HL-60/S4 (cell line): ENCODE data around the gene MYMK.

ENCODE experiments used
- in situ Hi-C: fragments of 300-500 bp; cut with MboI; formaldehyde crosslinking; loops from 2 replicates; pipeline ENCODE4 v1.14.3; 2022; ENCODE audit warnings: low sequenced_read_pairs

The MYMK gene

DNA sequence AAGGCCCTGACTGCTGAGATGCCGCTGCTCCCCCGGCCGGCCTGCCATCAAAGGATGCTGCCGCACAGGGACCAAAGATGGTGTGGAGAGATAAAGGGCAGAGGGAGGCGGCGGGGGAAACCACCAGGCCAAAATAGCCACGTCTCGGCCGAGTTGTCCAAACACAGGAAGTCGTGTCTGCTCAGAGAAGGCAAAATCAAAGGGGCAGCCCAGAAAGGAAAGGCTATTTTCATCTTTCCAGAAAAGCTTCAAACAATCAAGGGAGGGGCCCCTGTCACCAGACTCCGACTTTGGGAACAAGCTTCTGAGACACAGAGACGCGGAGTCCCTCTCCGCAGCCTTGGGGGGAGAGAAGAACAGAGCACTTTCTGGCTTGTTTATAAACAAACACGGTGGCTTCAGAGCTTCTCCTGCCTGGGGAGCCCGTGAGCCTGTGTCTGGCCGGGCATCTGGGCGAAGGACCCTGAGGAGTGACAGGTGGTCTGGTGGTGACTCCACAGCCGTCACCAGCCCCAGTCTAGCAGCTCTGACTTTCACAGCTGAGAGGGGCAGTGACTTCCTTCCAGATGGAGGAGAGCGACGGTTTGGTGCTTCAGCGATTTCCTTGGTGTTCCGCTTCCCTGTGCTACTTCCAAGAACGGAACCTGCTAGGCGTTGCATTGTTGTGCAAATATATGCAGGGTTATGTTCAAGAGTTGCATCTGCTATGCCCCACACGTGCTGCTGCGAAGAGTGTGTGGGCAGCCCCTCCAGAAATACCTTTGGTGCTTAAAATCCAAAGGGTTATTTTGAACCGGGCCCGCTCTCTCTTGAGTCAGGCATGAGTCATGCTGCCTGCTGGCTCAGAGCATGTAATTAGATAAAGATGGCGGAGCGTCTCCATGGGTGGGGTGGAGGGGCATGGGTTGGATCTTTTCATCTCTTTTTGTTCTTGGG, 33.7 kb upstream of the MYMK start:
- in situ Hi-C loops: no loop called here

- in situ Hi-C loops: no loop called here
These were observed 32.8 kb upstream of the MYMK start for GRCh38 chr9:133557581-133557980.

GRCh38 chr9:133556354-133556753, 31.6 kb upstream of the MYMK start:
- in situ Hi-C loops: no loop called here

GRCh38 chr9:133554729-133555128, 30.0 kb upstream of the MYMK start:
- in situ Hi-C loops: no loop called here

- in situ Hi-C loops: no loop called here
These were observed 29.4 kb upstream of the MYMK start for GRCh38 chr9:133553973-133554713.

GRCh38 chr9:133553123-133553522, 28.4 kb upstream of the MYMK start:
- in situ Hi-C loops: no loop called here

GRCh38 chr9:133552236-133552635, 27.5 kb upstream of the MYMK start:
- in situ Hi-C loops: no loop called here

GRCh38 chr9:133551446-133551845, 26.7 kb upstream of the MYMK start:
- in situ Hi-C loops: no loop called here

- in situ Hi-C loops: no loop called here
These were observed 22.4 kb upstream of the MYMK start for GRCh38 chr9:133547116-133547515.

DNA sequence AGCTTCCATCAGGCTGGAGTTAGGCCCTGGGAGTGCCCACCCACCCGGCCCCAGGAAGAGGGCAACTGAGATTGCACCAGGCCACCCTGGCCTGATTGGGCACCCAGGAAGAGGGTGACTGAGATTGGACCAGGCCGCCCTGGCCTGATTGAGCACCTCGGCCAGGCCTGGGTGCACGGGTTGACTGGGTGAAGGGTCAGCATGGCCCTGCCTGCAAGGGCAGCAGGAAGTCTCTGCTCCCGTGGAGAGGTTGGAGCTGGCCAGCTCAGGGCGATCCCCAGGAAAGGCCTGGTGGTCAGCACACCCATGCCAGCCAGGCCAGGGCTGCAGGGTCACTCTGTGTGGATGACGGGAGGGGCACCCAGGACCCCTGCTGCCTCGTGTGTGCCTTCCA, 21.5 kb upstream of the MYMK start:
- in situ Hi-C loops: no loop called here

DNA sequence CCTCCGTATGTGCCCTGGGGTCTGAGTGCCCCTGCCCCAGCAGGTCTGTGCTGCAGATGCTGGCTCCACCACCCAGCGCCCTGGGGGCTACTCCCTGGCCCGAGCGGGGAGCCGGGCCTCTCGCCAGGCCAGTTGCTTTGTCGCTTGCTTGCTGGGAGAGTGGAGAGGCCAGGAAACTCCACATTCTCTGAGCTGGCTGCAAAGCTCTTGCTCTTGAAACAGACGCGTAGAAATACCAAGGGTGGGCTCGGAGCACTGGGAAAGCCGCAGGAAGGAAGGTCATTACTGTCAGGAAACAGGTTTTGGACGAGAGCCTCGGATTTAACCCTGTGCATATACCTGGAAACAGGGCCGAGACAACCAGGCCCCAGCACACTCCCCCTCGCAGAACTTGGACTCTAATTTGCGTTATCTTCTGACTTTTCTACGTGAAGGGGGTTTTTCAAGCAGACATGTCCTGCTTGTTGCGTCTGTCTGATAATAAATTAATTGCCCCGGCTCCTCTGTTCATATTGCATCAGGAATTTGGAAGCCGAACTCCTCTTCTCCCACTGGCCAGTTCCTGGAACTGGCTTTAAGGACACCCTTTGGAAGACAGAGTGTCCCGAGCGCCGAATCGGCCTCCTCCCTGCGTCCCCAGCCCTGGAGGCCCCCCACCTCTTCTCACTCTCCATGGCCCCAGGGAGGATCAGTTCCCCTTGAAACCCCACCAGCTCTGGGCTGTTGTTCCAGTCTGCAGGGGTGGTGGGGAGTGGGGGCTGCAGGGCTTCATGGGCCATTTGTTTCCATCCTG, 20.9 kb upstream of the MYMK start:
- in situ Hi-C loops: no loop called here

GRCh38 chr9:133543772-133544467, 19.2 kb upstream of the MYMK start:
- in situ Hi-C loops: no loop called here

DNA sequence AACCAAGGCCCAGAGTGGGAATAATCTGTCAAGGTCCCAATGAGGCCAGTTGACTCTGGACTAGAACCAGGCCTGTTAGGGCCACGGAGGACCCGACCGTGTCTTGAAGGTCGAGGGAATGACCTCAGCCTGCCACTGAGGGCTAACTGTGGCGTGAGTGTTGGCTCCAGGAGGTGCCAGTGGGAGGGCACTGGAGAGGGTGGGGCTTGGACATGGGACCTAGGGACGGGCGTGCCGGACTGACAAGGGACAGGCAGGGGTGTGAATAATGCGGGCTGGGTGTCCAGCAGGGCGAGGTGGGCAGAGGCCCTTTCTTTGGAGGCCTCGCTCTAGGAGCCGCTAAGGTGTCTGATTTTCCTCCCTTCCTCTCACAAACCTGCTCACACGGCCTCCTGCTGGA, 17.2 kb upstream of the MYMK start:
- in situ Hi-C loops: no loop called here

DNA sequence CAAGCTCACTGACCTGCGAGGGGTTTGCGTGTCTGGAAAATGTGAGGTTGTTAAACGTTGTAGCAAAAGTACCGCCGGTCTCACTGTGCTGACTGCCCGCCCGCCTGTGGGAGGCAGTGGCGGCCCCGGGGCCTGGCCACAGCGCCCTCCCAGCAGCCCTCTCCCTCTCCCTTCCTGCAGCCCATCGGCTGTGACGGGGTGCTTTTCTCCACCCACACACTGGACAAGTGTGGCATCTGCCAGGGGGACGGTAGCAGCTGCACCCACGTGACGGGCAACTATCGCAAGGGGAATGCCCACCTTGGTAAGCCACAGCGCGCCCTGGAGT, 15.9 kb upstream of the MYMK start:
- in situ Hi-C loops: no loop called here

DNA sequence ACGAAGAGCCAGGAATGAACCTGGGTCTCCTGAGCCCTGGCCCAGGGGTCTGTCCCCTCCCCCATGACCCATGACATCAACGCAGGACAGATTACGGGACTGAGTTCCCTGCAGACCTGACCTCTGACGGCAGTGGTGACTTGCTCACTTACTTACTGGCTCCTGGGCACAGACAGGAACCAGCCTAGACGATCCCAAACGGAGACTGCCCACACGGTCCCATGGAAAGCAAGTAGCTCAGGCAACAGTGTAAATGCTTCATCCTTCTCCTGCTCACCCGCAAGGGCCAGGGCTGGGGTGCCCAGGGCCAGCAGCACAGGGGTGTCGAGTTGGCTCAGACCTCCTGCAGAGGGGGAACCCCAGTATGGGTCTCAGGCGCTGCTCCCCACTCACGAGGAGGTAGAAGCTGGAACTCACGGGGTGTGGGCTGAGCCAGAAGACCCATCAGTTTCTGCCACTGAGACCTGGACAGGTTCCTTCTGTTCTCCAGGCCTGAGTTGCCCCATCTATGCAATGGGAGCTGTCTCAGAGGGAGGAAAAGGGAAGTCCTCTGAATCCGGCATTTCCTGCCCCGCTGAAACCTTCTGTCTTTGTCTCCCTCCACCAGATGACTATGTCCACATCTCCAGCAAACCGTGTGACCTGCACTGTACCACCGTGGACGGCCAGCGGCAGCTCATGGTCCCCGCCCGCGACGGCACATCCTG, 15.4 kb upstream of the MYMK start:
- in situ Hi-C loops: no loop called here

- in situ Hi-C loops: no loop called here
These were observed 14.4 kb upstream of the MYMK start for GRCh38 chr9:133538851-133539833.

DNA sequence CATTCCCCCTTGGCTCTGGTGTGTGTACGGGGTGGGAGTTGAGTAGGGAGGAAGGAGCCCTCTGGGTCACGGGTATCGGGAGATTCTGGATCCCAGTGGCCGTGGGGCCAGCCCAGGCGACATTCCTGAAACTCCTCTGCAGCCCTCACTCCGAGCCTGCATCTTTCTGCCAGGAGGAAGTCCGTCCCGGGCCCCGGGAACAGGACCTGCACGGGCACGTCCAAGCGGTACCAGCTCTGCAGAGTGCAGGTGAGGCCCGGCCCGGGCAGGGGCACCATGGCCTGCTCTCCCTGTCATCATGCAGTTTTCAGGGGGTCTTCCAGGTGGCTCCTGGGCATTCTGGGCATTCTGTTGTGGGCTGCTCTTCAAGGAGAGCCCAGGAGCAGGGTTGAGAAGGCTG, 13.4 kb upstream of the MYMK start:
- in situ Hi-C loops: no loop called here

- in situ Hi-C loops: no loop called here
These were observed 12.5 kb upstream of the MYMK start for GRCh38 chr9:133537257-133537656.

GRCh38 chr9:133536536-133536935, 11.8 kb upstream of the MYMK start:
- in situ Hi-C loops: no loop called here
